ENCODE results near the gene ADRA2B. TPM values are rescaled to one million over a fixed set of nuclear protein-coding genes. Genes with fewer than 3 reads are reported as not detected.

ADRA2B gene
- total RNA-seq, 1 experiment from 2014 or later: not detected

- intact Hi-C loops (cut with micrococcal nuclease): no loop called here
- BruUV-seq (replicated peaks): no TSS peak
- ChIA-PET POLR2A (interaction anchor here (0.6 kb wide), 1 partner anchor 11 kb away, joined by 6 read pairs; no protein-coding TSS in a partner anchor), CTCF (interaction anchor here (1.1 kb wide), 1 partner anchor 13 kb away, joined by 3 read pairs; no protein-coding TSS in a partner anchor)
- Mint-ChIP-seq H3K4me1 (ENCODE audit: insufficient read depth, unreplicated experiment) (no peaks in the 10 kb centered on the region), H3K4me3 (ENCODE audit: unreplicated experiment) (no peak overlapping the region), H3K9me3 (ENCODE audit: unreplicated experiment) (peaks cover 11% of the 10 kb centered on the region), H3K27ac (ENCODE audit: low read depth, unreplicated experiment) (no peak overlapping the region), H3K27me3 (ENCODE audit: insufficient read depth, unreplicated experiment) (no peaks in the 10 kb centered on the region), H3K36me3 (ENCODE audit: insufficient read depth, unreplicated experiment) (no peaks in the 10 kb centered on the region)
- TF ChIP-seq CTCF (IDR thresholded peaks at IDR 0.05; ENCODE audit: unreplicated experiment): no peak
- no peak for DNase-seq (ENCODE audit: unreplicated experiment)
Measured at GRCh38 chr2:96104487-96104861, 11.9 kb downstream of the ADRA2B start.

- no peak overlapping the region for H3K4me3 Mint-ChIP-seq (ENCODE audit: unreplicated experiment)
Measured at GRCh38 chr2:96103761-96104486, 12.4 kb downstream of the ADRA2B start.

GRCh38 chr2:96103187-96103601 lies 13.2 kb downstream of the ADRA2B start:
- no peak for DNase-seq (ENCODE audit: unreplicated experiment)
- H3K36me3 Mint-ChIP-seq (ENCODE audit: insufficient read depth, unreplicated experiment): no peaks in the 10 kb centered on the region
- BruUV-seq (replicated peaks): no TSS peak
- ChIA-PET CTCF (interaction anchor here (0.5 kb wide), 1 partner anchor 70 kb away, joined by 3 read pairs; no protein-coding TSS in a partner anchor), POLR2A (no interaction called here)
- H3K4me1 Mint-ChIP-seq (ENCODE audit: insufficient read depth, unreplicated experiment): no peaks in the 10 kb centered on the region
- H3K27ac Mint-ChIP-seq (ENCODE audit: low read depth, unreplicated experiment): no peak overlapping the region
- TF ChIP-seq CTCF (IDR thresholded peaks at IDR 0.05; ENCODE audit: unreplicated experiment): no peak
- peaks cover 11% of the 10 kb centered on the region for H3K9me3 Mint-ChIP-seq (ENCODE audit: unreplicated experiment)
- H3K27me3 Mint-ChIP-seq (ENCODE audit: insufficient read depth, unreplicated experiment): no peaks in the 10 kb centered on the region
- no peak overlapping the region for H3K4me3 Mint-ChIP-seq (ENCODE audit: unreplicated experiment)
- intact Hi-C loops (cut with micrococcal nuclease): no loop called here

More at GRCh38 chr2:96103761-96104486, 12.4 kb downstream of the ADRA2B start:
- ChIA-PET CTCF (interaction anchor here (0.7 to 1.1 kb wide), 2 partner anchors 13 to 113 kb away, joined by 3 read pairs; no protein-coding TSS in a partner anchor), POLR2A (interaction anchor here (0.6 kb wide), 1 partner anchor 11 kb away, joined by 6 read pairs; no protein-coding TSS in a partner anchor)
- intact Hi-C loops (cut with micrococcal nuclease): no loop called here
- no peak for DNase-seq (ENCODE audit: unreplicated experiment)
- H3K9me3 Mint-ChIP-seq (ENCODE audit: unreplicated experiment): peaks cover 11% of the 10 kb centered on the region
- H3K4me1 Mint-ChIP-seq (ENCODE audit: insufficient read depth, unreplicated experiment): no peaks in the 10 kb centered on the region
- no peak for TF ChIP-seq CTCF (IDR thresholded peaks at IDR 0.05; ENCODE audit: unreplicated experiment)
- no peak overlapping the region for H3K27ac Mint-ChIP-seq (ENCODE audit: low read depth, unreplicated experiment)
- H3K27me3 Mint-ChIP-seq (ENCODE audit: insufficient read depth, unreplicated experiment): no peaks in the 10 kb centered on the region
- no peaks in the 10 kb centered on the region for H3K36me3 Mint-ChIP-seq (ENCODE audit: insufficient read depth, unreplicated experiment)
- no TSS peak for BruUV-seq (replicated peaks)

- ChIA-PET POLR2A (interaction anchor here (0.7 kb wide), 1 partner anchor 139 kb away, joined by 3 read pairs; no protein-coding TSS in a partner anchor), CTCF (interaction anchor here (0.5 to 1.3 kb wide), 4 partner anchors 11 to 71 kb away, joined by 3 to 6 read pairs (median 4); no protein-coding TSS in a partner anchor)
- H3K4me3 Mint-ChIP-seq (ENCODE audit: unreplicated experiment): no peak overlapping the region
- no peaks in the 10 kb centered on the region for H3K36me3 Mint-ChIP-seq (ENCODE audit: insufficient read depth, unreplicated experiment)
- no peaks in the 10 kb centered on the region for H3K4me1 Mint-ChIP-seq (ENCODE audit: insufficient read depth, unreplicated experiment)
- no peak for TF ChIP-seq CTCF (IDR thresholded peaks at IDR 0.05; ENCODE audit: unreplicated experiment)
- no peak for DNase-seq (ENCODE audit: unreplicated experiment)
- H3K27ac Mint-ChIP-seq (ENCODE audit: low read depth, unreplicated experiment): no peak overlapping the region
- intact Hi-C loops (cut with micrococcal nuclease): no loop called here
- H3K9me3 Mint-ChIP-seq (ENCODE audit: unreplicated experiment): peaks cover 11% of the 10 kb centered on the region
- no TSS peak for BruUV-seq (replicated peaks)
- H3K27me3 Mint-ChIP-seq (ENCODE audit: insufficient read depth, unreplicated experiment): no peaks in the 10 kb centered on the region
Measured at GRCh38 chr2:96102596-96103186, 13.7 kb downstream of the ADRA2B start.

Measured in MCF 10A (cell line).